Measurements from ENCODE around the gene KIRREL3.
"Not testable (repeated sequence)": the region's sequence is repeated elsewhere in the genome, so short reads cannot be mapped to it uniquely, and the experiment has no call there.

The KIRREL3 gene

GRCh38 chr11:126996036-126996804 lies 4.3 kb downstream of the KIRREL3 start:
- no peak for DNase-seq

GRCh38 chr11:126993599-126993998 lies 7.0 kb downstream of the KIRREL3 start:
- no peak for DNase-seq

- no peak for DNase-seq
Measured at GRCh38 chr11:126992804-126993111, 7.8 kb downstream of the KIRREL3 start.

- no peak for DNase-seq
Measured at GRCh38 chr11:126992065-126992803, 8.3 kb downstream of the KIRREL3 start.

- no peak for DNase-seq
Measured at GRCh38 chr11:126991596-126991995, 9.0 kb downstream of the KIRREL3 start.

GRCh38 chr11:126990716-126991480 lies 9.7 kb downstream of the KIRREL3 start:
- DNase-seq: no peak

GRCh38 chr11:126989942-126990715 lies 10.4 kb downstream of the KIRREL3 start:
- DNase-seq: no peak

- no peak for DNase-seq
Measured at GRCh38 chr11:126988655-126989054, 11.9 kb downstream of the KIRREL3 start.

- DNase-seq: no peak
Measured at GRCh38 chr11:126981635-126982034, 18.9 kb downstream of the KIRREL3 start.

GRCh38 chr11:126978911-126979310 lies 21.7 kb downstream of the KIRREL3 start:
- no peak for DNase-seq

GRCh38 chr11:126978165-126978564 lies 22.4 kb downstream of the KIRREL3 start:
- no peak for DNase-seq

- no peak for DNase-seq
Measured at GRCh38 chr11:126973051-126973450, 27.5 kb downstream of the KIRREL3 start.

- DNase-seq: no peak
Measured at GRCh38 chr11:126971305-126971704, 29.3 kb downstream of the KIRREL3 start.

GRCh38 chr11:126969865-126970479 lies 30.6 kb downstream of the KIRREL3 start:
- no peak for DNase-seq

GRCh38 chr11:126968915-126969314 lies 31.7 kb downstream of the KIRREL3 start:
- no peak for DNase-seq

GRCh38 chr11:126965331-126965730 lies 35.2 kb downstream of the KIRREL3 start:
- DNase-seq: no peak

- no peak for DNase-seq
Measured at GRCh38 chr11:126963603-126964363, 36.8 kb downstream of the KIRREL3 start.

- DNase-seq: no peak
Measured at GRCh38 chr11:126963115-126963514, 37.5 kb downstream of the KIRREL3 start.

- DNase-seq: no peak
Measured at GRCh38 chr11:126959700-126960099, 40.9 kb downstream of the KIRREL3 start.

- no peak for DNase-seq
Measured at GRCh38 chr11:126956635-126957034, 43.9 kb downstream of the KIRREL3 start.

GRCh38 chr11:126952533-126952932 lies 48.0 kb downstream of the KIRREL3 start:
- DNase-seq: not testable (repeated sequence)

- no peak for DNase-seq
Measured at GRCh38 chr11:126951465-126951864, 49.1 kb downstream of the KIRREL3 start.

Data from CD4-positive, alpha-beta T cell treated with Interferon gamma for 1 hour (primary cell).